CD4-positive, alpha-beta memory T cell (primary cell): ENCODE results near the gene VPS13D. TPM values are rescaled to one million over a fixed set of nuclear protein-coding genes. Genes with fewer than 3 reads are reported as not detected.

Experiments used
- CTCF ChIA-PET: fragments of 350-600 bp; sonication (Branson Sonifier 250); formaldehyde crosslinking; loops from one replicate; lab custom pipeline; 2021; ENCODE audit warnings: inconsistent platforms; ENCODE audit not compliant: partially characterized antibody; lab: Charles Lee
- POLR2A ChIA-PET: fragments of 350-600 bp; sonication (Branson Sonifier 250); formaldehyde crosslinking; loops from one replicate; lab custom pipeline; 2021; ENCODE audit not compliant: partially characterized antibody; lab: Charles Lee
- DNase-seq, 5 donors: peaks; one replicate each; pipeline versions ENCODE4 v3.0.0 to v3.0.0-alpha.2; 2020 to 2022; ENCODE audit warnings: mixed read lengths in 1 of 5
- H3K27ac ChIP-seq: one replicate; pipeline ENCODE4 v1.7.0; 2013; ENCODE audit warnings: low read depth, low read length
- H3K27me3 ChIP-seq: 2 replicates; pipeline ENCODE4 v1.7.0; 2013; ENCODE audit warnings: mild to moderate bottlenecking, low read length, moderate library complexity; ENCODE audit not compliant: insufficient read depth
- H3K36me3 ChIP-seq: 2 replicates; pipeline ENCODE4 v1.7.0; 2013; ENCODE audit warnings: mild to moderate bottlenecking, low read length, moderate library complexity; ENCODE audit not compliant: insufficient read depth
- H3K4me1 ChIP-seq: 2 replicates; pipeline ENCODE4 v1.7.0; 2013; ENCODE audit warnings: mild to moderate bottlenecking, low read length, moderate library complexity; ENCODE audit not compliant: insufficient read depth
- H3K4me3 ChIP-seq, 2 donors: one replicate each; pipeline ENCODE4 v1.7.0; 2013; ENCODE audit warnings: low read length in 2 of 2, mild to moderate bottlenecking in 1 of 2
- H3K9me3 ChIP-seq, 2 donors: one replicate each; pipeline ENCODE4 v1.7.0; 2013; ENCODE audit warnings: low read length in 2 of 2, control low read depth in 1 of 2; ENCODE audit not compliant: control insufficient read depth in 1 of 2
- H3K27ac Mint-ChIP-seq, 7 donors: one replicate each; pipeline ENCODE4 v1.8.0; 2020 to 2021; ENCODE audit warnings: mixed read lengths in 7 of 7, mild to moderate bottlenecking in 6 of 7, inconsistent platforms in 3 of 7, moderate library complexity in 3 of 7
- H3K27me3 Mint-ChIP-seq, 2 donors: one replicate each; pipeline ENCODE4 v1.8.0; 2020 to 2021; ENCODE audit warnings: mixed read lengths in 2 of 2
- H3K36me3 Mint-ChIP-seq, 2 donors: one replicate each; pipeline ENCODE4 v1.8.0; 2020 to 2021; ENCODE audit warnings: mixed read lengths in 2 of 2, inconsistent platforms in 1 of 2, mild to moderate bottlenecking in 1 of 2
- H3K4me1 Mint-ChIP-seq, 4 donors: one replicate each; pipeline ENCODE4 v1.8.0; 2020 to 2021; ENCODE audit warnings: mixed read lengths in 4 of 4, mild to moderate bottlenecking in 1 of 4
- H3K4me3 Mint-ChIP-seq, 8 donors: one replicate each; pipeline ENCODE4 v1.8.0; 2020 to 2021; ENCODE audit warnings: mixed read lengths in 8 of 8, mild to moderate bottlenecking in 7 of 8, moderate library complexity in 6 of 8, inconsistent platforms in 3 of 8
- H3K9me3 Mint-ChIP-seq, 8 donors: one replicate each; pipeline ENCODE4 v1.8.0; 2020 to 2021; ENCODE audit warnings: mixed read lengths in 8 of 8, mild to moderate bottlenecking in 5 of 8, inconsistent platforms in 3 of 8, moderate library complexity in 1 of 8
- intact Hi-C: fragments of 100-400 bp; cut with micrococcal nuclease; formaldehyde crosslinking; loops from one replicate; pipeline ENCODE4 v1.15.1; 2023
- polyA plus RNA-seq, 2 donors: library from polyadenylated mRNA; unstranded; fragments of 300-500 nt; fragmentation: Illumina TruSeq; gene quantifications; one replicate each; pipeline ENCODE4 v1.2.3, GENCODE V29; 2021
- total RNA-seq, 2 experiments: library from RNA; stranded (reverse); gene quantifications; one replicate each; pipeline ENCODE4 v1.2.3, GENCODE V29; 2021

VPS13D gene
- total and polyA plus RNA-seq, 4 experiments from 2014 or later = 10.2 to 96.3 (median 52.5) TPM

- no peaks in the 10 kb centered on the region for H3K27me3 Mint-ChIP-seq
- no peak overlapping the region for H3K4me3 Mint-ChIP-seq
- peaks cover 34% of the 10 kb centered on the region for H3K4me1 ChIP-seq
- H3K27ac ChIP-seq = no peak overlapping the region
- intact Hi-C loops = no loop called here
- no peak for DNase-seq
- ChIA-PET CTCF (interaction anchor here (0.8 kb wide), 1 partner anchor 178 kb away, joined by 3 read pairs; no protein-coding TSS in a partner anchor), POLR2A (no interaction called here)
- no peaks in the 10 kb centered on the region for H3K36me3 ChIP-seq
- H3K4me1 Mint-ChIP-seq = peaks cover 28 to 68% (median 46%) of the 10 kb centered on the region in 4 donors
- no peaks in the 10 kb centered on the region for H3K27me3 ChIP-seq
- peak overlapping the region in 2 of 7 donors; percentile 23 to 52 for H3K27ac Mint-ChIP-seq
- H3K4me3 ChIP-seq = no peak overlapping the region
- H3K36me3 Mint-ChIP-seq = peaks cover 30 to 46% of the 10 kb centered on the region in 2 donors
- peaks cover 0 to 5% (median 0%) of the 10 kb centered on the region in 8 donors for H3K9me3 Mint-ChIP-seq
- H3K9me3 ChIP-seq = no peaks in the 10 kb centered on the region
These were observed 213.3 kb downstream of the VPS13D start for GRCh38 chr1:12443151-12443550.

GRCh38 chr1:12444329-12444841 is 214.6 kb downstream of the VPS13D start:
- H3K9me3 ChIP-seq = no peaks in the 10 kb centered on the region
- Mint-ChIP-seq H3K4me1 (peaks cover 28 to 68% (median 45%) of the 10 kb centered on the region in 4 donors), H3K36me3 (peaks cover 29 to 34% of the 10 kb centered on the region in 2 donors), H3K9me3 (no peaks in the 10 kb centered on the region), H3K27ac (no peak overlapping the region), H3K27me3 (no peaks in the 10 kb centered on the region), H3K4me3 (no peak overlapping the region)
- no peaks in the 10 kb centered on the region for H3K36me3 ChIP-seq
- POLR2A ChIA-PET = no interaction called here
- no peaks in the 10 kb centered on the region for H3K27me3 ChIP-seq
- intact Hi-C loops = no loop called here
- no peak overlapping the region for H3K27ac ChIP-seq
- H3K4me3 ChIP-seq = no peak overlapping the region
- no peak for DNase-seq
- peaks cover 34% of the 10 kb centered on the region for H3K4me1 ChIP-seq
- CTCF ChIA-PET = no interaction called here

GRCh38 chr1:12445257-12445656 is 215.4 kb downstream of the VPS13D start:
- Mint-ChIP-seq H3K27ac (peak overlapping the region in 1 of 7 donors; percentile 11), H3K9me3 (no peaks in the 10 kb centered on the region), H3K27me3 (no peaks in the 10 kb centered on the region), H3K36me3 (peaks cover 28 to 29% of the 10 kb centered on the region in 2 donors), H3K4me1 (peaks cover 31 to 68% (median 45%) of the 10 kb centered on the region in 4 donors), H3K4me3 (no peak overlapping the region)
- no peak overlapping the region for H3K4me3 ChIP-seq
- CTCF ChIA-PET = interaction anchor here (1.0 kb wide), 1 partner anchor 172 kb away, joined by 3 read pairs; the partner anchor contains the start of gene DHRS3
- no peak overlapping the region for H3K27ac ChIP-seq
- intact Hi-C loops = no loop called here
- H3K4me1 ChIP-seq = peaks cover 34% of the 10 kb centered on the region
- H3K36me3 ChIP-seq = no peaks in the 10 kb centered on the region
- POLR2A ChIA-PET = interaction anchor here (1.5 to 8.6 kb wide), 2 partner anchors 9 to 12 kb away, joined by 3 to 74 read pairs; no protein-coding TSS in a partner anchor
- H3K9me3 ChIP-seq = no peaks in the 10 kb centered on the region
- no peaks in the 10 kb centered on the region for H3K27me3 ChIP-seq
- no peak for DNase-seq

- Histone ChIP-seq H3K27me3 (no peaks in the 10 kb centered on the region), H3K9me3 (no peaks in the 10 kb centered on the region), H3K36me3 (no peaks in the 10 kb centered on the region), H3K4me3 (no peak overlapping the region), H3K4me1 (peaks cover 46% of the 10 kb centered on the region), H3K27ac (no peak overlapping the region)
- Mint-ChIP-seq H3K36me3 (peaks cover 26 to 35% of the 10 kb centered on the region in 2 donors), H3K4me3 (peak overlapping the region in 1 of 8 donors; percentile 12), H3K27ac (peak overlapping the region in 3 of 7 donors; percentile 15 to 48 (median 15)), H3K4me1 (peaks cover 38 to 75% (median 50%) of the 10 kb centered on the region in 4 donors), H3K27me3 (no peaks in the 10 kb centered on the region), H3K9me3 (no peaks in the 10 kb centered on the region)
- POLR2A ChIA-PET = interaction anchor here (0.8 to 8.6 kb wide), 5 partner anchors 10 to 64 kb away, joined by 3 to 74 read pairs (median 5); no protein-coding TSS in a partner anchor
- CTCF ChIA-PET = interaction anchor here (1.1 to 1.8 kb wide), 2 partner anchors 10 to 33 kb away, joined by 5 read pairs; no protein-coding TSS in a partner anchor
- DNase-seq = no peak
- intact Hi-C loops = no loop called here
These were observed 216.8 kb downstream of the VPS13D start for GRCh38 chr1:12446593-12446992.

DNA sequence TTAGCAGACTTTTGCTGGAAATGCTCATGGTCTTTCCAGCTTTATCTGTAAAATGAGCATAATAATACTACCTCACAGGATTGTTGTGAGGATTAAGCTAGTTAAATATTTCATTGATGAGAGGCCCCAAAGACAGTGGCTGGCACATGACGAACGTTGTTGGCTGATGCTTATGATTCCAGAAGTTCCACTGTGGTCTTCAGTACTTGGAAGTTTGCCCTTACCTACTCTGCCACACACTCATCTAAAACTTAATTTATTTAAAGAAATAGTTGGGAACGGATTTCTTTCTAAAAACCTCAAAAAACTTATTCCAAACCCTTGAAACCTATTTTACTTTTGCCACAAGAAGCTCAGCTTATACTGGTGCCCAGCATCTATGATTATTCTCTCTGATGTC is 217.5 kb downstream of the VPS13D start:
- H3K4me3 Mint-ChIP-seq = no peak overlapping the region
- Histone ChIP-seq H3K27ac (no peak overlapping the region), H3K36me3 (no peaks in the 10 kb centered on the region), H3K4me3 (no peak overlapping the region), H3K27me3 (no peaks in the 10 kb centered on the region), H3K4me1 (peaks cover 53% of the 10 kb centered on the region), H3K9me3 (no peaks in the 10 kb centered on the region)
- POLR2A ChIA-PET = interaction anchor here (0.8 to 8.6 kb wide), 5 partner anchors 11 to 63 kb away, joined by 3 to 74 read pairs (median 5); no protein-coding TSS in a partner anchor
- no peak overlapping the region for H3K27ac Mint-ChIP-seq
- CTCF ChIA-PET = interaction anchor here (0.8 to 2.4 kb wide), 5 partner anchors 10 to 211 kb away, joined by 3 to 9 read pairs (median 5); no protein-coding TSS in a partner anchor
- no peaks in the 10 kb centered on the region for H3K27me3 Mint-ChIP-seq
- intact Hi-C loops = no loop called here
- H3K36me3 Mint-ChIP-seq = peaks cover 28 to 38% of the 10 kb centered on the region in 2 donors
- no peaks in the 10 kb centered on the region for H3K9me3 Mint-ChIP-seq
- peaks cover 43 to 80% (median 52%) of the 10 kb centered on the region in 4 donors for H3K4me1 Mint-ChIP-seq
- DNase-seq = no peak

DNA sequence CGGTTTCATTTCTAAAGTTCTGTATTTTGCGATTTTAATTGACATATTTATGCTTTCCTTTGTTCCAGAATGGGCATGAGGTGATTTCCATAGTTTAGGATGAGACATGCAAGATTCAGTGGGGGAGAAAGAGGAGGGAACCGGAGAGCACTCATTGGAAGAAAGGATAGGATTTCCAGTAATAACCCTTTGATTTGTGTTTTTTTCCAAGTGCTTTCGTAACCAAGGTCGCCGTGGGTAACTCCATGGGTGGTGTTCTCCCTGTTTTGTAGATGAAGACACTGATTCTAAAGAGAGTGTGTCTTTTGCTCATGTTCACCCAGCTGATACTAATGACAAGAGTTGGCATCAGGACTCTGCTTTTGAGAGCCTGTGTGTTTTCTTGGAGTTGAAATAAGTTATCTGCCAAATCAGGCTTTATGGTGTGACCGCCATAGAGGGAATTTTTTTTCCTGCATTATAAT is 218.1 kb downstream of the VPS13D start:
- Mint-ChIP-seq H3K4me1 (peaks cover 45 to 84% (median 54%) of the 10 kb centered on the region in 4 donors), H3K36me3 (peaks cover 28 to 39% of the 10 kb centered on the region in 2 donors), H3K27ac (peak overlapping the region; percentile 20 to 95 (median 90)), H3K27me3 (no peaks in the 10 kb centered on the region), H3K9me3 (no peaks in the 10 kb centered on the region), H3K4me3 (peak overlapping the region in 3 of 8 donors; percentile 86 to 92 (median 90))
- Histone ChIP-seq H3K27me3 (no peaks in the 10 kb centered on the region), H3K4me1 (peaks cover 59% of the 10 kb centered on the region), H3K4me3 (no peak overlapping the region), H3K36me3 (no peaks in the 10 kb centered on the region), H3K27ac (no peak overlapping the region), H3K9me3 (no peaks in the 10 kb centered on the region)
- intact Hi-C loops = loop anchor here (1.0 to 2.0 kb wide), 3 partner anchors 13 to 41 kb away; no protein-coding TSS in a partner anchor
- CTCF ChIA-PET = interaction anchor here (0.8 to 2.4 kb wide), 4 partner anchors 32 to 211 kb away, joined by 3 to 9 read pairs (median 4); no protein-coding TSS in a partner anchor
- DNase-seq = no peak
- POLR2A ChIA-PET = interaction anchor here (1.0 to 8.6 kb wide), 3 partner anchors 11 to 63 kb away, joined by 3 to 74 read pairs (median 21); no protein-coding TSS in a partner anchor

GRCh38 chr1:12448746-12449177 is 218.9 kb downstream of the VPS13D start:
- POLR2A ChIA-PET = interaction anchor here (0.8 to 8.6 kb wide), 4 partner anchors 12 to 66 kb away, joined by 3 to 74 read pairs (median 12); no protein-coding TSS in a partner anchor
- H3K27ac Mint-ChIP-seq = peak overlapping the region in 6 of 7 donors; percentile 90 to 98 (median 92)
- CTCF ChIA-PET = interaction anchor here (2.4 kb wide), 1 partner anchor 171 kb away, joined by 9 read pairs; no protein-coding TSS in a partner anchor
- Histone ChIP-seq H3K27ac (no peak overlapping the region), H3K4me1 (peaks cover 67% of the 10 kb centered on the region), H3K27me3 (no peaks in the 10 kb centered on the region), H3K4me3 (peak overlapping the region in 1 of 2 donors; percentile 13), H3K9me3 (no peaks in the 10 kb centered on the region), H3K36me3 (no peaks in the 10 kb centered on the region)
- H3K9me3 Mint-ChIP-seq = no peaks in the 10 kb centered on the region
- H3K4me1 Mint-ChIP-seq = peaks cover 50 to 84% (median 61%) of the 10 kb centered on the region in 4 donors
- peak overlapping the region in 7 of 8 donors; percentile 67 to 92 (median 84) for H3K4me3 Mint-ChIP-seq
- H3K36me3 Mint-ChIP-seq = peaks cover 29 to 32% of the 10 kb centered on the region in 2 donors
- intact Hi-C loops = loop anchor here (1.0 to 2.0 kb wide), 5 partner anchors 10 to 171 kb away; no protein-coding TSS in a partner anchor
- no peaks in the 10 kb centered on the region for H3K27me3 Mint-ChIP-seq
- DNase-seq = no peak
